Measurements from ENCODE around the gene TRIP4. TPM values are rescaled to one million over a fixed set of nuclear protein-coding genes. Genes with fewer than 3 reads are reported as not detected.
"Not testable (repeated sequence)": the region's sequence is repeated elsewhere in the genome, so short reads cannot be mapped to it uniquely, and the experiment has no call there.

TRIP4 gene
- total RNA-seq, 1 donor from 2014 or later = 9.4 TPM

GRCh38 chr15:64480891-64481290 lies 93.3 kb downstream of the TRIP4 start:
- no peak for TF ChIP-seq CTCF (conservative IDR thresholded peaks at IDR 0.05; ENCODE audit: low read depth, low read length)
- no peak overlapping the region for H3K4me3 ChIP-seq (ENCODE audit: low read depth, low read length)
- DNase-seq (ENCODE audit: low read depth) = no peak

DNA sequence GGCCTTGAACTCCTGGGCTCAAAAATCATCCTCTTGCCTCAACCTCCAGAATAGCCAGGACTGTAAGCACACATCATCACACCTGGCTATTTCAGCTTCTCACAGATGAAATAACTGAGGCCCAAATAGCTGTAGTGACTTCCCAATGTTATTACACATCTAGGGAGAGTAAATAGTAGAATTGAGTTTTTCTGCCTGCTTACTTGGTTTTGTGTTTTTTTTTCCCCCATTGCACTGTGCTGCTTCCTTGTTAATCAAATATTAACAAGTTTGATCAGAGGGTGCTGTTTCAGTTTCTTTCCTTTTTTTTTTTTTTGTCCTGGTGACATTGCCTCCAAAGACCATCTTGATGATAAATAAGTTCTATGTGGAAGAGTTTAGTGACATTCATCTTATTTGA lies 96.1 kb downstream of the TRIP4 start:
- no peak for DNase-seq (ENCODE audit: low read depth)
- no peak overlapping the region for H3K4me3 ChIP-seq (ENCODE audit: low read depth, low read length)
- TF ChIP-seq CTCF (conservative IDR thresholded peaks at IDR 0.05; ENCODE audit: low read depth, low read length) = no peak

GRCh38 chr15:64485796-64486195 lies 98.2 kb downstream of the TRIP4 start:
- TF ChIP-seq CTCF (conservative IDR thresholded peaks at IDR 0.05; ENCODE audit: low read depth, low read length) = no peak
- DNase-seq (ENCODE audit: low read depth) = no peak

GRCh38 chr15:64490598-64491259 lies 103.1 kb downstream of the TRIP4 start:
- H3K4me3 ChIP-seq (ENCODE audit: low read depth, low read length) = no peak overlapping the region
- DNase-seq (ENCODE audit: low read depth) = no peak
- TF ChIP-seq CTCF (conservative IDR thresholded peaks at IDR 0.05; ENCODE audit: low read depth, low read length) = no peak

More at GRCh38 chr15:64485796-64486195, 98.2 kb downstream of the TRIP4 start:
- no peak overlapping the region for H3K4me3 ChIP-seq (ENCODE audit: low read depth, low read length)

DNA sequence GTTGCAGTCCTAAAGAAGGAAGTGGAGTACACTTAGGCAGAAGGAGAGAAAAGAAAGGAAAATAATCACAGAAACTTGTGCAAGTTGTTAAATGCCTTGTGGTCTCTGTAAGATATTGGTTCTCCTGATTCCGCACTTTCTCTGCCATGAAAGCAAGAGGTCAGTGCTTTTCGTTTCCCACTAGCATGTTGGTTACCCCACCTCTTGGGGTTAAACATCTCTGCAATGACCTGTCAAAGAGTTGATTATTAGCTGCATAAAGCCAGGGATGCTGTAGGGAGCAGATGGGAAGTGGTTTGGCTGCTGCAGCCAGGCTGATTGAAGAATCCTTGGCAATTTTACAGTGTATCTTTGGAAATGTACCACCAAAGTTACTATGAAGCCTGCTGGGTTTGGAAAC lies 106.0 kb downstream of the TRIP4 start:
- no peak for TF ChIP-seq CTCF (conservative IDR thresholded peaks at IDR 0.05; ENCODE audit: low read depth, low read length)
- no peak for DNase-seq (ENCODE audit: low read depth)
- H3K4me3 ChIP-seq (ENCODE audit: low read depth, low read length) = no peak overlapping the region

DNA sequence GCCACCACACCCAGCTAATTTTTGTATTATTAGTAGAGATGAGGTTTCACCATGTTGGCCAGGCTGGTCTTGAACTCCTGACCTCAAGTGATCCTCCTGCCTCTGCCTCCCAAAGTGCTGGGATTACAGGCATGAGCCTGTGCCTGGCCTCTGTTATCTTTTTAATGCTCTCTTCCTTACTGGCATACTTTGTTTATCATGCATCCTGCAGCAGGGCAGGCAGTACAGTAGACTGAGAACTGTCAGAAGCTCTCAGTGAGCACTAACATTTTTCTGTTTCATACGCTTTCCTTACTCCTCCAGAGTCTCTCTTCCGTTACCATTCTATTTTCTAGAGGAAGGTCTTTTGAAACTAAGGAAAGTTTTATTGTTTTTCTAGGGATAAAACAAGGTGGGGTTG lies 108.3 kb downstream of the TRIP4 start:
- H3K4me3 ChIP-seq (ENCODE audit: low read depth, low read length) = not testable (repeated sequence)

GRCh38 chr15:64500695-64501395 lies 113.2 kb downstream of the TRIP4 start:
- DNase-seq (ENCODE audit: low read depth) = no peak
- TF ChIP-seq CTCF (conservative IDR thresholded peaks at IDR 0.05; ENCODE audit: low read depth, low read length) = no peak
- no peak overlapping the region for H3K4me3 ChIP-seq (ENCODE audit: low read depth, low read length)

More for the DNA sequence above, 108.3 kb downstream of the TRIP4 start:
- DNase-seq (ENCODE audit: low read depth) = not testable (repeated sequence)

Measured in epithelial cell of proximal tubule (primary cell).